ENCODE results near the gene RLN3.

- TF ChIP-seq POLR2A (IDR thresholded peaks at IDR 0.05) (no peak), CTCF (IDR thresholded peaks at IDR 0.05) (no peak)
Measured at GRCh38 chr19:14051980-14052379, 24.0 kb downstream of the RLN3 start.

All from body of pancreas (tissue), 4 donors.